Esophagus muscularis mucosa (tissue), 4 donors: ENCODE data around the gene SLC10A7. TPM values are rescaled to one million over a fixed set of nuclear protein-coding genes. Genes with fewer than 3 reads are reported as not detected.

Experiments
- DNase-seq: peaks from one replicate; pipeline ENCODE4 v3.0.0-alpha.2; 2017; ENCODE audit errors: extremely low spot score
- H3K27ac ChIP-seq, 4 donors: fragments of 200-600 bp; sonication (generic); replicated peaks in 1 of 4; 1 replicate in 3 of 4; 2 replicates in 1 of 4; pipeline ENCODE4 v1.5.1; 2016 to 2019; ENCODE audit warnings: mild to moderate bottlenecking in 1 of 4
- H3K27me3 ChIP-seq, 4 donors: fragments of 200-600 bp; sonication (generic); one replicate each; pipeline versions ENCODE4 v1.5.1 to v1.6.0; 2016 to 2019
- H3K36me3 ChIP-seq, 4 donors: fragments of 200-600 bp; sonication (generic); one replicate each; pipeline ENCODE4 v1.5.1; 2016 to 2019
- H3K4me1 ChIP-seq, 4 donors: fragments of 200-600 bp; sonication (generic); one replicate each; pipeline ENCODE4 v1.5.1; 2016 to 2019
- H3K4me3 ChIP-seq, 4 donors: fragments of 200-600 bp; sonication (generic); 1 replicate in 2 of 4; 2 replicates in 2 of 4; pipeline ENCODE4 v1.5.1; 2016 to 2019; ENCODE audit warnings: mild to moderate bottlenecking in 4 of 4, moderate library complexity in 1 of 4
- H3K9me3 ChIP-seq, 4 donors: fragments of 200-600 bp; sonication (generic); 1 replicate in 3 of 4; 2 replicates in 1 of 4; pipeline ENCODE4 v1.5.1; 2016 to 2019
- EP300 ChIP-seq: sonication (generic); formaldehyde crosslinking; IDR thresholded peaks from one replicate; pipeline ENCODE4 v1.6.1; 2017; ENCODE audit warnings: antibody characterized with exemption
- POLR2A ChIP-seq: fragments of 450-650 bp; IDR thresholded peaks from one replicate; pipeline ENCODE4 v1.6.1; 2017; ENCODE audit warnings: antibody characterized with exemption, moderate library complexity, mild to moderate bottlenecking, low read depth
- POLR2AphosphoS5 ChIP-seq, 2 donors: sonication (generic); formaldehyde crosslinking; IDR thresholded peaks; one replicate each; pipeline ENCODE4 v1.6.1; 2017; ENCODE audit warnings: antibody characterized with exemption in 2 of 2
- WGBS: methylation state at CpG from one replicate; pipeline ENCODE4 v1.1.5; 2018; 5-methylcytosine and 5-hydroxymethylcytosine counted together
- intact Hi-C: fragments of 100-400 bp; cut with DNase I; formaldehyde crosslinking; loops from one replicate; pipeline ENCODE4 v1.15.1; 2023
- total RNA-seq, 4 donors: library from RNA; depleted of rRNA; stranded (reverse); fragments of >200 nt; gene quantifications; one replicate each; pipeline versions ENCODE4 v1.1.0 to v1.2.1, GENCODE V29; 2016
- TF ChIP-seq, protein P1 (sequence below), 3 experiments: fragments of 200-600 bp in 2 of 3; fragments of 450-650 bp in 1 of 3; sonication (generic) in 2 of 3; IDR thresholded peaks; one replicate each; pipeline ENCODE4 v1.5.1; 2017 to 2019; ENCODE audit warnings: antibody characterized with exemption in 3 of 3, mild to moderate bottlenecking in 2 of 3, moderate library complexity in 1 of 3

The SLC10A7 gene
- total RNA-seq, 4 donors from 2014 or later: 3.3 to 6.2 (median 5.7) TPM

DNA sequence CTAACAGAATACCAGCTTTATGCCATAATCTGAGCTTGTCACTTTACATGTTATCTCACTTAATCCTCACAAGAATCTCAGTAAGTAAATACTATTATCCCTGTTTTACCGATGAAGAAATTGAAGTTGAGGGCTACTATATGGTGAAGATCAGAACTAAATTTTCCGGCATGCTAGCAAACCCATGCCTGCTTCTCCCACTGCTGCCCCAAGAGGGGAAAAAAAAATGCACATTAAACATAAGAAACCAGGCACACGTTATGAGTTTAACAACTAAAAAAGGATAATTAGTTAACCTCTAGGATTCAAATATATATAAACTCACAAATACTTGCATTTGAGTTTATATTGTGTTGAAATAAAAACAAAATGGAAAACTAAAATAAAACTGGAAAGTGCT, 10.8 kb downstream of the SLC10A7 start:
- H3K4me3 ChIP-seq: no peak overlapping the region
- no peak for DNase-seq
- no peak overlapping the region for H3K27ac ChIP-seq
- H3K4me1 ChIP-seq: no peaks in the 10 kb centered on the region
- intact Hi-C loops: no loop called here
- peaks cover 0 to 35% (median 3%) of the 10 kb centered on the region in 4 donors for H3K36me3 ChIP-seq
- TF ChIP-seq, protein P1, sequence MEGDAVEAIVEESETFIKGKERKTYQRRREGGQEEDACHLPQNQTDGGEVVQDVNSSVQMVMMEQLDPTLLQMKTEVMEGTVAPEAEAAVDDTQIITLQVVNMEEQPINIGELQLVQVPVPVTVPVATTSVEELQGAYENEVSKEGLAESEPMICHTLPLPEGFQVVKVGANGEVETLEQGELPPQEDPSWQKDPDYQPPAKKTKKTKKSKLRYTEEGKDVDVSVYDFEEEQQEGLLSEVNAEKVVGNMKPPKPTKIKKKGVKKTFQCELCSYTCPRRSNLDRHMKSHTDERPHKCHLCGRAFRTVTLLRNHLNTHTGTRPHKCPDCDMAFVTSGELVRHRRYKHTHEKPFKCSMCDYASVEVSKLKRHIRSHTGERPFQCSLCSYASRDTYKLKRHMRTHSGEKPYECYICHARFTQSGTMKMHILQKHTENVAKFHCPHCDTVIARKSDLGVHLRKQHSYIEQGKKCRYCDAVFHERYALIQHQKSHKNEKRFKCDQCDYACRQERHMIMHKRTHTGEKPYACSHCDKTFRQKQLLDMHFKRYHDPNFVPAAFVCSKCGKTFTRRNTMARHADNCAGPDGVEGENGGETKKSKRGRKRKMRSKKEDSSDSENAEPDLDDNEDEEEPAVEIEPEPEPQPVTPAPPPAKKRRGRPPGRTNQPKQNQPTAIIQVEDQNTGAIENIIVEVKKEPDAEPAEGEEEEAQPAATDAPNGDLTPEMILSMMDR (IDR thresholded peaks at IDR 0.05): no peak
- TF ChIP-seq EP300 (no peak), POLR2AphosphoS5 (IDR thresholded peaks at IDR 0.05) (no peak), POLR2A (no peak)
- no peaks in the 10 kb centered on the region for H3K27me3 ChIP-seq
- H3K9me3 ChIP-seq: no peaks in the 10 kb centered on the region
- 71% methylated on average over 3 of the region's 3 CpGs for WGBS

DNA sequence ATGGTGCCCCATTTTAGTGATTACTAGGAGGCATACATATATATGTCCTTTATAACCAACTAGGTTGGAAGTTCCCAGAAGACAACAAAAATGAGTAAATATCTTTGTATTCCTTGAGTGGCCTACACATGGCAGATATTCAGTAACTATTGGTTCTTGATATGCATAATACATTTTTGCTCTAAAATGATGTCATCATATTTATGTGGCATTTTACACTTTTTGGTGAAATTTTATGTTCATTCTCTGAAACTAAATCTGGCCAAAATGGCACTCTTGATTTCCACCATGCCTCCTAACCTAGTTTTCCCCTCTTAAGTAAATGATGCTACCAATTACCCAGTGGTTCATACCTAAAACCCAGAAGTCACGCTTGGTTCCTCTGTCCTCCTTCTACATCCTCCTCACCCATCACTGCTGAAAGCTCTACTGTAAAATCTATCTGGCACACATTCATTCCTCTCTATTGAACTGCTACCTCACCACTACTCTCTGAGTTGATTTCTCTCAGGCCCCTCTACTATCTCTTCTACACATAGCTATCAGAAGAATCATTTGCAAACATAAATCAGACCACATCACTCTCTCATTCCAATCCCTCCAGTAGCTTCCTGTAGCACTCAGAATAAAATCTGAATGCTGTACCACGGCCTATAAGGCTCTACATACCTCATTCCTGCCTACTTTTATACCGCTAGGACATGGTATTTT, 13.4 kb downstream of the SLC10A7 start:
- Histone ChIP-seq H3K9me3 (no peaks in the 10 kb centered on the region), H3K27me3 (no peaks in the 10 kb centered on the region), H3K4me3 (no peak overlapping the region), H3K36me3 (peaks cover 0 to 30% (median 3%) of the 10 kb centered on the region in 4 donors), H3K4me1 (no peaks in the 10 kb centered on the region), H3K27ac (no peak overlapping the region)
- no peak for TF ChIP-seq POLR2AphosphoS5 (IDR thresholded peaks at IDR 0.05)
- TF ChIP-seq POLR2A: no peak
- no peak for TF ChIP-seq EP300
- TF ChIP-seq, protein P1 (IDR thresholded peaks at IDR 0.05): no peak
- intact Hi-C loops: no loop called here
- WGBS: 94% methylated on average over 3 of the region's 3 CpGs
- DNase-seq: no peak

DNA sequence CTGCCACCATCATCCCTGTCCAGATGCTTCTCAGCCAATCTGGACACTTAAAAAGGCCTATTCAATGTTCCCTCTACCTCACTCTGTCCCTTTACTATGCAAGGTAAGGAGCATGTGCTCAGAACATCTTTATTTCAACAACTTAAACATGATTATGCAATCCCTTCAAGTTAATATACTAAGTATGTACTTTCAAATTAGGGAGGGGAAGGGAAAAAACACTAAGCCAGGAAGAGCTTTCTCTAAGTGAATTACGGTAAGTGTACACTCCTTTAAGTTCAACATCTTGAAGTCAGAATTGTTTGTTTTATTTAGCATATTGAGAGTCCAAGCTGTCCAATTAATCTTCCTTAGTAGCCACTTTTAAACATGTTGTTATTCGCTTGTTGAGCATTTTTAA, 14.1 kb downstream of the SLC10A7 start:
- peaks cover 0 to 37% (median 7%) of the 10 kb centered on the region in 4 donors for H3K36me3 ChIP-seq
- intact Hi-C loops: no loop called here
- WGBS: 87% methylated on average over 2 of the region's 2 CpGs

DNA sequence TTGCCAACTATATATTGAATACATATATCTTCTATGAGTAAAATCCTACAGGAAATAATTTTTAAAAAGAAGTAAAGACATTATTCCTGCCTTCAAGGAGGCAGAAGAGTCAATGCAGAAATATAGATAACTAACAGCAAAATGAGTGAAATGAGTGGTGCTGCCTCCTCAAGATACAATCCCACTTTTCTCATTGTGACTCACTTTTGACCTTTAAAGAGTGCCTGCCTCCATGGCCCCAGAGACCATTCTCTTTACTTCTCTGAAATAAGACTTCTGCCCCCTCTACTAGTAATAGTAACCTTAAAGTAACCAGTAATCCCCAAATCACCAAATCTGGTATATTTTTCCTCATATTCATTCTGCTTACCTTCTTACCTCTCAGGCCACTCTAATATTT, 15.5 kb downstream of the SLC10A7 start:
- intact Hi-C loops: no loop called here
- Histone ChIP-seq H3K4me3 (no peak overlapping the region), H3K9me3 (no peaks in the 10 kb centered on the region), H3K27me3 (no peaks in the 10 kb centered on the region), H3K27ac (no peak overlapping the region), H3K4me1 (no peaks in the 10 kb centered on the region), H3K36me3 (peaks cover 0 to 44% (median 7%) of the 10 kb centered on the region in 4 donors)
- DNase-seq: no peak
- TF ChIP-seq EP300 (no peak), POLR2AphosphoS5 (IDR thresholded peaks at IDR 0.05) (no peak), POLR2A (no peak)
- TF ChIP-seq, protein P1 (IDR thresholded peaks at IDR 0.05): no peak

More for the DNA sequence above, 14.1 kb downstream of the SLC10A7 start:
- Histone ChIP-seq H3K4me1 (no peaks in the 10 kb centered on the region), H3K27ac (no peak overlapping the region), H3K27me3 (no peaks in the 10 kb centered on the region), H3K4me3 (no peak overlapping the region), H3K9me3 (no peaks in the 10 kb centered on the region)
- no peak for TF ChIP-seq POLR2AphosphoS5 (IDR thresholded peaks at IDR 0.05)
- no peak for TF ChIP-seq EP300
- TF ChIP-seq, protein P1 (IDR thresholded peaks at IDR 0.05): no peak
- TF ChIP-seq POLR2A: no peak
- DNase-seq: no peak

DNA sequence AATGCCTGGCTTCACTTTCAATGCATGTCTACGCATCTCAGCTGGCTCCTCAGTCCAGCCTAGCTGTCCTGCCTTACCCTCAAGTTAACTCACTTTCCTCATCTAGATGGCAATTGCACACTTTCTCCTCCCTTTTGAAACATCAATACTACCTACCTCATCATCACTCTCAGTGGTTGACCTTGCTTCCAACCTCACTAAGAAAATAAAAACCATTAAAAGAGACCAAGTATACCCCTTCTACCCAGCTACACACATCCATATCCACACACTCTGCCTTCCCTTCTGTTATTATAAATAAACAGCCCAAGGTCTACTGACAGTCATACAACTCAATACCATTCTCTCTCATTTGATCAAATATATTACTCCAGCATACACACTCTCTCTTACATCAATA, 21.5 kb downstream of the SLC10A7 start:
- Histone ChIP-seq H3K27me3 (no peaks in the 10 kb centered on the region), H3K36me3 (peaks cover 0 to 27% (median 7%) of the 10 kb centered on the region in 4 donors), H3K9me3 (no peaks in the 10 kb centered on the region), H3K4me3 (no peak overlapping the region), H3K4me1 (no peaks in the 10 kb centered on the region), H3K27ac (no peak overlapping the region)
- WGBS: 100% methylated on average over 1 of the region's 1 CpG
- no peak for TF ChIP-seq POLR2A
- no peak for TF ChIP-seq EP300
- TF ChIP-seq, protein P1 (IDR thresholded peaks at IDR 0.05): no peak
- TF ChIP-seq POLR2AphosphoS5 (IDR thresholded peaks at IDR 0.05): no peak
- no peak for DNase-seq
- intact Hi-C loops: no loop called here
